HepG2 (cell line): ENCODE data around the gene TOP3B. TPM values are rescaled to one million over a fixed set of nuclear protein-coding genes. Genes with fewer than 3 reads are reported as not detected.

Experiments
- ATAC-seq: fragments of 200-7000 bp; cut with Tn5 transposase; 3 replicates; pipeline ENCODE4 v1.9.1; 2020; ENCODE audit warnings: mild to moderate bottlenecking, moderate library complexity
- BruUV-seq: library from RNA; stranded (reverse); fragments of 400-500 nt; replicated peaks from 2 replicates; lab custom pipeline; 2021; lab: Mats Ljungman, UMichigan
- CTCF ChIA-PET: fragments of 300-600 bp; formaldehyde crosslinking; extraction: SDS; loops from one replicate; lab custom pipeline; 2021; ENCODE audit warnings: low total read pairs, inconsistent platforms, low intra/inter-chr PET ratio; lab: Yijun Ruan, JAX
- POLR2A ChIA-PET: fragments of 350-600 bp; sonication (Branson Sonifier 250); formaldehyde crosslinking; loops from one replicate; lab custom pipeline; 2020; ENCODE audit warnings: antibody characterized with exemption, inconsistent platforms; lab: Yijun Ruan, JAX
- DNase-seq: peaks from one replicate; pipeline ENCODE4 v3.0.0-alpha.2; 2015; ENCODE audit warnings: low spot score
- FAIRE-seq: peaks from 3 replicates; lab custom pipeline; 2011; peaks lifted over from hg19 to GRCh38; lab: Jason Lieb, UNC
- H2AFZ ChIP-seq: one replicate; pipeline ENCODE4 v1.6.1; 2011; ENCODE audit warnings: low read length, inconsistent platforms
- H3K27ac ChIP-seq: fragments of 300-600 bp; 3 replicates; pipeline ENCODE4 v1.8.0; 2011; ENCODE audit warnings: mixed run types, mild to moderate bottlenecking, mixed read lengths, low read length, inconsistent platforms; ENCODE audit not compliant: insufficient read depth; ENCODE audit errors: extremely low read length
- H3K27me3 ChIP-seq, 2 experiments: fragments of 200-600 bp in 1 of 2; 2 replicates in 1 of 2; 3 replicates in 1 of 2; pipeline versions ENCODE4 v1.6.0 to v1.8.0; 2011; ENCODE audit warnings: low read length in 2 of 2, mild to moderate bottlenecking in 2 of 2, moderate library complexity in 2 of 2, inconsistent platforms in 1 of 2; ENCODE audit not compliant: insufficient read depth in 2 of 2, control insufficient read depth in 1 of 2
- H3K36me3 ChIP-seq, 2 experiments: fragments of 200-600 bp in 1 of 2; replicated peaks in 1 of 2; 2 replicates in 1 of 2; 3 replicates in 1 of 2; pipeline versions ENCODE4 v1.5.1 to v1.8.0; 2011; ENCODE audit warnings: low read length in 2 of 2, inconsistent platforms in 1 of 2; ENCODE audit not compliant: insufficient read depth in 2 of 2, control insufficient read depth in 1 of 2
- H3K4me1 ChIP-seq: 2 replicates; pipeline ENCODE4 v1.5.1; 2012; ENCODE audit warnings: low read length, inconsistent platforms; ENCODE audit not compliant: insufficient read depth
- H3K4me2 ChIP-seq: 2 replicates; pipeline ENCODE4 v1.6.0; 2011; ENCODE audit warnings: low read depth, low read length, inconsistent platforms
- H3K4me3 ChIP-seq, 3 experiments: fragments of 200-600 bp in 1 of 3; sonication (generic), shearing (Covaris generic) in 1 of 3; replicated peaks in 1 of 3; 2 replicates each; pipeline ENCODE4 v1.5.1; 2011 to 2016; ENCODE audit warnings: low read length in 3 of 3, inconsistent platforms in 2 of 3, low read depth in 2 of 3, mild to moderate bottlenecking in 2 of 3, control low read depth in 1 of 3, mixed read lengths in 1 of 3; ENCODE audit not compliant: insufficient read depth in 1 of 3
- H3K79me2 ChIP-seq: one replicate; pipeline ENCODE4 v1.6.1; 2011; ENCODE audit warnings: low read length, inconsistent platforms; ENCODE audit not compliant: insufficient read depth
- H3K9ac ChIP-seq: 2 replicates; pipeline ENCODE4 v1.6.0; 2011; ENCODE audit warnings: mild to moderate bottlenecking, low read depth, low read length, inconsistent platforms; ENCODE audit not compliant: insufficient read depth
- H3K9me3 ChIP-seq: 2 replicates; pipeline ENCODE4 v1.5.1; 2012; ENCODE audit warnings: mild to moderate bottlenecking, low read length
- H4K20me1 ChIP-seq: 2 replicates; pipeline ENCODE4 v1.6.0; 2011; ENCODE audit warnings: inconsistent platforms, mild to moderate bottlenecking, low read length, moderate library complexity; ENCODE audit not compliant: insufficient read depth
- ATF1 ChIP-seq: IDR thresholded peaks from 2 replicates; pipeline ENCODE4 v1.6.1; 2016; ENCODE audit warnings: mild to moderate bottlenecking, control low read depth
- ATRX ChIP-seq: sonication (generic); formaldehyde crosslinking; IDR thresholded peaks from 2 replicates; pipeline ENCODE4 v1.4.0; 2020; ENCODE audit warnings: missing genetic modification reagents, borderline replicate concordance
- BORCS8-MEF2B ChIP-seq: sonication (generic); formaldehyde crosslinking; IDR thresholded peaks from 2 replicates; pipeline ENCODE4 v1.8.0; 2022; ENCODE audit warnings: mild to moderate bottlenecking, missing genetic modification reagents
- GABPB1 ChIP-seq: IDR thresholded peaks from 2 replicates; pipeline ENCODE4 v1.6.1; 2016; ENCODE audit warnings: mild to moderate bottlenecking, missing genetic modification reagents, moderate library complexity, missing compliant biosample characterization
- HNF4A ChIP-seq: sonication (generic); formaldehyde crosslinking; IDR thresholded peaks from 2 replicates; pipeline ENCODE4 v1.4.0; 2020; ENCODE audit warnings: missing genetic modification reagents
- NFKB2 ChIP-seq: sonication (generic); formaldehyde crosslinking; IDR thresholded peaks from 2 replicates; pipeline ENCODE4 v1.4.0; 2020; ENCODE audit warnings: missing genetic modification reagents, borderline replicate concordance
- POLR2AphosphoS2 ChIP-seq: IDR thresholded peaks from 2 replicates; pipeline ENCODE4 v1.6.1; 2011; ENCODE audit warnings: low read depth, low read length, improper control_type of control experiment
- RARG ChIP-seq: sonication (generic); formaldehyde crosslinking; IDR thresholded peaks from 2 replicates; pipeline ENCODE4 v1.4.0; 2020; ENCODE audit warnings: low read depth, mild to moderate bottlenecking, missing genetic modification reagents
- SMYD3 ChIP-seq: sonication (generic); formaldehyde crosslinking; IDR thresholded peaks from 2 replicates; pipeline ENCODE4 v1.8.1; 2023; ENCODE audit warnings: mild to moderate bottlenecking, missing genetic modification reagents
- SRF ChIP-seq: IDR thresholded peaks from 2 replicates; pipeline ENCODE4 v1.6.1; 2011; ENCODE audit warnings: mild to moderate bottlenecking, low read depth, low read length, moderate library complexity
- ZFP90 ChIP-seq: sonication (generic); formaldehyde crosslinking; IDR thresholded peaks from 2 replicates; pipeline ENCODE4 v1.8.0; 2022; ENCODE audit warnings: missing genetic modification reagents, mild to moderate bottlenecking, inconsistent platforms, borderline replicate concordance
- ZNF124 ChIP-seq: sonication (generic); formaldehyde crosslinking; IDR thresholded peaks from 2 replicates; pipeline ENCODE4 v1.4.0; 2020; ENCODE audit warnings: missing genetic modification reagents
- ZNF598 ChIP-seq: sonication (generic); formaldehyde crosslinking; IDR thresholded peaks from 2 replicates; pipeline ENCODE4 v1.5.1; 2020; ENCODE audit warnings: mild to moderate bottlenecking, missing genetic modification reagents, borderline replicate concordance
- ZNF691 ChIP-seq: sonication (generic); formaldehyde crosslinking; IDR thresholded peaks from 2 replicates; pipeline ENCODE4 v1.4.0; 2020; ENCODE audit warnings: missing genetic modification reagents, low read depth, mild to moderate bottlenecking, borderline replicate concordance
- ZNF703 ChIP-seq: sonication (generic); formaldehyde crosslinking; IDR thresholded peaks from 2 replicates; pipeline ENCODE4 v1.5.1; 2020; ENCODE audit warnings: missing genetic modification reagents, mild to moderate bottlenecking, moderate library complexity, borderline replicate concordance
- ZNF709 ChIP-seq: sonication (generic); formaldehyde crosslinking; IDR thresholded peaks from 2 replicates; pipeline ENCODE4 v1.5.0; 2020; ENCODE audit warnings: mild to moderate bottlenecking, missing genetic modification reagents
- ZNF781 ChIP-seq: sonication (generic); formaldehyde crosslinking; IDR thresholded peaks from 2 replicates; pipeline ENCODE4 v1.5.1; 2020; ENCODE audit warnings: borderline replicate concordance, mild to moderate bottlenecking, missing genetic modification reagents; ENCODE audit errors: not compliant biosample characterization
- ZNF879 ChIP-seq: sonication (generic); formaldehyde crosslinking; IDR thresholded peaks from 2 replicates; pipeline ENCODE4 v1.8.1; 2023; ENCODE audit warnings: missing genetic modification reagents
- WGBS: methylation state at CpG from one replicate; pipeline ENCODE4 v1.1.6; 2017; ENCODE audit warnings: low lambda C conversion rate; 5-methylcytosine and 5-hydroxymethylcytosine counted together
- in situ Hi-C: cut with HindIII; loops from 2 replicates; pipeline ENCODE4 v1.10.0; 2017; ENCODE audit warnings: low pct_unique_long_range_greater_than_20kb; ENCODE audit not compliant: extremely low pct_ligation_motif_present
- intact Hi-C: fragments of 100-400 bp; cut with micrococcal nuclease; formaldehyde crosslinking; loops from one replicate; pipeline ENCODE4 v1.10.0; 2022; ENCODE audit not compliant: unreplicated experiment
- polyA plus RNA-seq, 8 experiments: library from polyadenylated mRNA; depleted of rRNA in 3 of 8; stranded (reverse) in 7 of 8; unstranded in 1 of 8; fragments of >200 nt; fragmentation: Illumina TruSeq in 4 of 8; extraction: Trizol in 4 of 8; gene quantifications; 2 replicates each; pipeline versions ENCODE4 v1.2.1 to v1.2.3, GENCODE V29; 2011 to 2016; ENCODE audit warnings: low read depth in 4 of 8, missing spikeins in 1 of 8, mixed read lengths in 1 of 8; ENCODE audit not compliant: insufficient read depth in 1 of 8
- total RNA-seq, 5 experiments: library from RNA; depleted of rRNA; stranded (reverse); fragments of >200 nt; fragmentation: Illumina TruSeq; extraction: Trizol; gene quantifications; 2 replicates each; pipeline ENCODE4 v1.2.3, GENCODE V29; 2016; ENCODE audit warnings: low read depth in 1 of 5

The TOP3B gene
- total and polyA plus RNA-seq, 2 of the 13 experiments (the other 11 are each of a cell fraction or from before 2014, with no cell fraction given): 28.5 to 29.7 TPM

DNA sequence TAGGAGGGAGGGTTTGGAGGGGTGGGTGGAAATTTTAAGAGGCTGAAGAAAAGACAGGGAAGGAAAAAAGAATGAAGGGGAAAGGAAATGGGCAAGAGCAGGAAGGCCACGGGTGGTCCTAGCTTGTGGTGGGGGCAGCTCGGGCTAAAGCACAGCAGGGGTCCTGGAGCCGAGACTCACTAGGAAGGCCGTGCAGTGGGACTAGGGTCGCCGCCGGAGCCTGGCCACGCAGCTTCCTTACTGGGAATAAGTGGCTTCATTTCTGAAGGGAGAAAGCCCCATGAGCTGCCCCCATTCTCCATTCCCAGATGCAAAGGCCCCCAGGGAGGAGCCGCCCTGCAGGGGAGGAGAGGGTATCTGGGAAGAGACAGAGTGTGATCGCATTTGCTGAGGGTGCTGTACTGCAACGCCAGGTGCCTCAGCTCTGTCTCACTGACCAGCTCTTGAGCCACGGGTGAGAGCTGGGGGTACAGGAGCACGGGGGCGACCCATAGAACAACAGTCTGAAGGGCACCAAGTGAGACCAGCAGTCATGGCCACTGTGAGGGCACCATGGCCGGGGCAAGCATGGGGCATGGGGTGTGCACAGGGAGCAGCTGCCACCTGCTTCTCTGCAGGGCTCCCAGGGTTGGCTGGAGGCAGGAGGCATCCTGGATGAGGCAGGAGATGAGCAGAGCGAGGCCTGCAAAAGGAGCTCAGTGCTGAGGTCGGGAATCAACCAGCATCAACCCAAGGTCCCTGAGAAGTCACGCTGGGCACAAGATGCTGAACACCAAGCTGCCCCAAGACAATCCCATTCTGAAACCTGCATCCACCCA is 11.6 kb downstream of the TOP3B start:
- no peaks in the 10 kb centered on the region for H3K9me3 ChIP-seq
- no peak overlapping the region for H3K4me2 ChIP-seq
- no peak overlapping the region for H3K27ac ChIP-seq
- no peak overlapping the region for H3K9ac ChIP-seq
- H4K20me1 ChIP-seq: no peaks in the 10 kb centered on the region
- DNase-seq: no peak
- peaks cover 30 to 88% of the 10 kb centered on the region in 2 experiments for H3K36me3 ChIP-seq
- no peaks in the 10 kb centered on the region for H3K27me3 ChIP-seq
- ATAC-seq: no peak
- TF ChIP-seq ZNF691: no peak
- TF ChIP-seq SMYD3 (CRISPR knock-in tag): no peak
- no peak for TF ChIP-seq GABPB1 (CRISPR knock-in tag)
- no peak for TF ChIP-seq NFKB2
- no peak for TF ChIP-seq ZNF781 (CRISPR knock-in tag)
- TF ChIP-seq ZNF124 (CRISPR knock-in tag): no peak
- TF ChIP-seq RARG (CRISPR knock-in tag): no peak
- no peak for TF ChIP-seq ZNF598 (CRISPR knock-in tag)
- TF ChIP-seq BORCS8-MEF2B (CRISPR knock-in tag): no peak
- no peak for TF ChIP-seq ATRX
- no peak for TF ChIP-seq POLR2AphosphoS2
- no peak for TF ChIP-seq ZNF709 (CRISPR knock-in tag)
- no peak for TF ChIP-seq ZNF879
- no peak for TF ChIP-seq HNF4A
- no peak for TF ChIP-seq ATF1 (CRISPR knock-in tag)
- TF ChIP-seq ZFP90 (CRISPR knock-in tag): no peak
- no peak for TF ChIP-seq SRF
- TF ChIP-seq ZNF703 (CRISPR knock-in tag): no peak
- WGBS: 97% methylated on average over 11 of the region's 18 CpGs
- in situ Hi-C loops (no loop called here), intact Hi-C loops (no loop called here)
- H3K4me1 ChIP-seq: no peaks in the 10 kb centered on the region
- no peak overlapping the region for H2AFZ ChIP-seq
- FAIRE-seq: no peak
- POLR2A ChIA-PET: interaction anchor here (1.3 kb wide), 1 partner anchor 12 kb away, joined by 5 read pairs; the partner anchor contains the start of gene TOP3B
- CTCF ChIA-PET: no interaction called here
- BruUV-seq: no TSS peak
- H3K4me3 ChIP-seq: no peak overlapping the region
- H3K79me2 ChIP-seq: no peaks in the 10 kb centered on the region
